ENCODE results near the gene TRAPPC11. TPM values are rescaled to one million over a fixed set of nuclear protein-coding genes. Genes with fewer than 3 reads are reported as not detected.

Gene TRAPPC11
- total and polyA plus RNA-seq, 2 of the 13 experiments (the other 11 are each of a cell fraction or from before 2014, with no cell fraction given) = 18.0 to 23.2 TPM

- Histone ChIP-seq H3K9me3 (ENCODE audit: low read length) (no peaks in the 10 kb centered on the region), H3K27ac (ENCODE audit: extremely low read length, insufficient read depth, low read length) (peak overlapping the region; percentile 70), H3K79me2 (ENCODE audit: insufficient read depth, low read length) (peaks cover 25% of the 10 kb centered on the region), H3K36me3 (replicated peaks in 1 of 2; ENCODE audit: control insufficient read depth in 1 of 2, insufficient read depth in 2 of 2, low read length in 2 of 2) (no peaks in the 10 kb centered on the region), H2AFZ (ENCODE audit: low read length) (no peak overlapping the region), H3K4me1 (ENCODE audit: insufficient read depth, low read length) (peaks cover 35% of the 10 kb centered on the region), H4K20me1 (ENCODE audit: insufficient read depth, low read length) (no peaks in the 10 kb centered on the region), H3K4me3 (replicated peaks in 1 of 3; ENCODE audit: insufficient read depth in 1 of 3, low read depth in 2 of 3, low read length in 3 of 3) (peak overlapping the region; percentile 73 to 85 (median 77)), H3K9ac (ENCODE audit: insufficient read depth, low read depth, low read length) (peak overlapping the region; percentile 80), H3K4me2 (ENCODE audit: low read depth, low read length) (peak overlapping the region; percentile 75), H3K27me3 (ENCODE audit: control insufficient read depth in 1 of 2, insufficient read depth in 2 of 2, low read length in 2 of 2) (no peaks in the 10 kb centered on the region; a peak in 1 of 5 replicates)
- intact Hi-C loops (cut with micrococcal nuclease; ENCODE audit: unreplicated experiment) (loop anchor here (1.0 to 5.0 kb wide), 3 partner anchors 40 to 152 kb away; no protein-coding TSS in a partner anchor), in situ Hi-C loops (cut with HindIII; ENCODE audit: extremely low pct_ligation_motif_present, low pct_unique_long_range_greater_than_20kb) (no loop called here)
- peak; percentile 69 for ATAC-seq
- peak; percentile 4 for FAIRE-seq
- WGBS (ENCODE audit: low lambda C conversion rate) = 1% methylated on average over 23 of the region's 39 CpGs
- BruUV-seq (replicated peaks) = no TSS peak
- ChIA-PET POLR2A (interaction anchor here (0.5 kb wide), 1 partner anchor 747 kb away, joined by 4 read pairs; no protein-coding TSS in a partner anchor), CTCF (ENCODE audit: low intra/inter-chr PET ratio, low total read pairs) (no interaction called here)
- DNase-seq (ENCODE audit: low spot score) = peak; percentile 37
- TF ChIP-seq ZBTB14 (CRISPR knock-in tag; IDR thresholded peaks at IDR 0.05) = 0 out of 2 replicates have a peak, but pooled peaks have one; percentile 50
- no peak for TF ChIP-seq TEF (CRISPR knock-in tag; IDR thresholded peaks at IDR 0.05)
- no peak for TF ChIP-seq CERS6 (CRISPR knock-in tag; IDR thresholded peaks at IDR 0.05)
- no peak for TF ChIP-seq SOX5 (CRISPR knock-in tag; IDR thresholded peaks at IDR 0.05; ENCODE audit: borderline replicate concordance)
- peak; percentile 63; the same call in 1 of the 2 replicates for TF ChIP-seq ZNF713 (CRISPR knock-in tag; IDR thresholded peaks at IDR 0.05)
- TF ChIP-seq ETV6 (CRISPR knock-in tag; conservative IDR thresholded peaks at IDR 0.05) = 0 out of 2 replicates have a peak, but pooled peaks have one; percentile 27
- TF ChIP-seq JARID2 (CRISPR knock-in tag; IDR thresholded peaks at IDR 0.05; ENCODE audit: insufficient replicate concordance) = no peak
- peak; percentile 22 for TF ChIP-seq YY1 (IDR thresholded peaks at IDR 0.05; ENCODE audit: insufficient read depth, insufficient replicate concordance, low read depth, low read length)
- TF ChIP-seq ASH2L (IDR thresholded peaks at IDR 0.05; ENCODE audit: insufficient read length, low read depth, low read length) = peak; percentile 23
- TF ChIP-seq ZBTB7A (CRISPR knock-in tag; IDR thresholded peaks at IDR 0.05) = no peak
- no peak; the same call in 1 of the 2 replicates for TF ChIP-seq ZNF691 (CRISPR knock-in tag; IDR thresholded peaks at IDR 0.05; ENCODE audit: borderline replicate concordance, low read depth)
- TF ChIP-seq TCF7L2 (IDR thresholded peaks at IDR 0.05; ENCODE audit: low read depth, low read length) = no peak
- no peak for TF ChIP-seq NR2C2 (CRISPR knock-in tag; IDR thresholded peaks at IDR 0.05; ENCODE audit: borderline replicate concordance)
- TF ChIP-seq NFKB2 (CRISPR knock-in tag; IDR thresholded peaks at IDR 0.05; ENCODE audit: borderline replicate concordance) = no peak
- no peak for TF ChIP-seq ZNF839 (CRISPR knock-in tag; IDR thresholded peaks at IDR 0.05; ENCODE audit: borderline replicate concordance)
- peak; percentile 2; the same call in 1 of the 2 replicates for TF ChIP-seq HINFP (CRISPR knock-in tag; IDR thresholded peaks at IDR 0.05; ENCODE audit: low read depth)
- no peak for TF ChIP-seq MIXL1 (CRISPR knock-in tag; IDR thresholded peaks at IDR 0.05)
- no peak for TF ChIP-seq ZNF10 (CRISPR knock-in tag; IDR thresholded peaks at IDR 0.05; ENCODE audit: borderline replicate concordance, low read depth)
- no peak for TF ChIP-seq ZNF138 (CRISPR knock-in tag; IDR thresholded peaks at IDR 0.05; ENCODE audit: low read depth)
Observed at GRCh38 chr4:183658362-183659028, 598 bp upstream of the TRAPPC11 start.
